HFFc6 (cell line): ENCODE measurements around the gene NXPH1. TPM values are rescaled to one million over a fixed set of nuclear protein-coding genes. Genes with fewer than 3 reads are reported as not detected.
A peak's percentile ranks its signal among the peaks of the same experiment; 100 is the strongest.

Experiments used
- DNase-seq: peaks from one replicate; pipeline ENCODE4 v3.0.0-alpha.2; 2018
- H3K27ac Mint-ChIP-seq: 2 replicates; pipeline ENCODE4 v1.8.0; 2020; ENCODE audit warnings: mild to moderate bottlenecking, mixed read lengths
- H3K27me3 Mint-ChIP-seq: 2 replicates; pipeline ENCODE4 v1.8.0; 2021; ENCODE audit warnings: mild to moderate bottlenecking, moderate library complexity, mixed read lengths; ENCODE audit not compliant: insufficient read depth
- H3K36me3 Mint-ChIP-seq: 2 replicates; pipeline ENCODE4 v1.8.0; 2021; ENCODE audit warnings: low read depth, mixed read lengths
- H3K4me1 Mint-ChIP-seq: 2 replicates; pipeline ENCODE4 v1.8.0; 2020; ENCODE audit warnings: low read depth, mixed read lengths
- H3K4me3 Mint-ChIP-seq: 2 replicates; pipeline ENCODE4 v1.8.0; 2020; ENCODE audit warnings: mild to moderate bottlenecking, moderate library complexity, mixed read lengths
- H3K9me3 Mint-ChIP-seq: 2 replicates; pipeline ENCODE4 v1.8.0; 2020; ENCODE audit warnings: mild to moderate bottlenecking, mixed read lengths
- total RNA-seq, 6 experiments: library from RNA; stranded (reverse); fragmentation: NEBNext Ultra II Directional; extraction: Animal tissue kit (Norgen Biotek cat#: 25700); gene quantifications; 2 replicates in 1 of 6; 3 replicates in 5 of 6; pipeline ENCODE4 v1.2.3, GENCODE V29; 2021
- TF ChIP-seq, protein P1 (sequence below): fragments of 200-600 bp; sonication (generic); IDR thresholded peaks from 2 replicates; pipeline ENCODE4 v1.5.0; 2021; ENCODE audit warnings: antibody characterized with exemption, mild to moderate bottlenecking

Gene NXPH1
- total RNA-seq, 6 experiments from 2014 or later, result not detected

DNA sequence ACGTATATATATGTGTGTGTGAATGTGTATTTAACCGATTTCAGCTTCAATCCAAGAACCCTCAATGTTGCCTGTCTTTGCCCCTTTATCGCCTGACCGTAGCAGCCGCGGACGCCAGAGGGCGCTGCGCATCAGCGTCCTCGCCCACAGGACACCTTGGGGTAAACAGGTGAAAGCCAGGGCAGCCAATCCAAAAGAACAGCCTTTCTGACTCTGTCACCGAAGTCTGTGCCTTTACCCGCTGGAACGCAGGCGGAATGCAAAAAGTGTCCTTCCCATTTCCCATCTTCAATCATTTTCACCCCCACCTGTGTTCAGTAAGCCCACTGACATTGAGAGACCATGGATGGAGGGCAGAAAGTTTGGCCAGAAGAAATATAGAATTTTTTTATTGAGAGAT lies 3.6 kb downstream of the NXPH1 start:
- no peak for DNase-seq
- Mint-ChIP-seq H3K36me3 (peaks cover 10% of the 10 kb centered on the region; the same call in 1 of the 2 replicates), H3K4me3 (no peak overlapping the region)

DNA sequence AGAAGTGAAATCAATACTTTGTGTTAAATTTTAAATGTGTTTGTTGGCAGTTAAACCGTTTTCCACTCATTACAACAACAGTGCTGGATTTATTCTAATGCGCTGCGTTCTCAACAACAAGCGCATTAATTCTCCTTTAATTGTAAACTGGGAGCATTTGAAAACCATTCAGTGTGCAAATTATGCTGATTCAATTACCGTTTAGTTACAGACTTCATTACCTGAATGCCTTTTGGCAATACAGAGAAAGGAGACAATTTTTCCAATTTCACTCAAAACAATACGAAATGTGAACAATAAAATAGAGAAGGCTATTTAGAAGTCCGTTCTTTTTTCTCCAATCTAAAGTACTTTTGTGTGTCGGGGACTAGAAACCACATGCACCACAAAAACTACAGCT lies 4.2 kb downstream of the NXPH1 start:
- peaks cover 10% of the 10 kb centered on the region; the same call in 1 of the 2 replicates for H3K36me3 Mint-ChIP-seq
- DNase-seq, result no peak
- H3K9me3 Mint-ChIP-seq, result peaks cover 12% of the 10 kb centered on the region
- H3K4me3 Mint-ChIP-seq, result no peak overlapping the region
- H3K27ac Mint-ChIP-seq, result no peak overlapping the region
- H3K27me3 Mint-ChIP-seq, result peaks cover 21% of the 10 kb centered on the region
- no peaks in the 10 kb centered on the region for H3K4me1 Mint-ChIP-seq
- TF ChIP-seq, protein P1, sequence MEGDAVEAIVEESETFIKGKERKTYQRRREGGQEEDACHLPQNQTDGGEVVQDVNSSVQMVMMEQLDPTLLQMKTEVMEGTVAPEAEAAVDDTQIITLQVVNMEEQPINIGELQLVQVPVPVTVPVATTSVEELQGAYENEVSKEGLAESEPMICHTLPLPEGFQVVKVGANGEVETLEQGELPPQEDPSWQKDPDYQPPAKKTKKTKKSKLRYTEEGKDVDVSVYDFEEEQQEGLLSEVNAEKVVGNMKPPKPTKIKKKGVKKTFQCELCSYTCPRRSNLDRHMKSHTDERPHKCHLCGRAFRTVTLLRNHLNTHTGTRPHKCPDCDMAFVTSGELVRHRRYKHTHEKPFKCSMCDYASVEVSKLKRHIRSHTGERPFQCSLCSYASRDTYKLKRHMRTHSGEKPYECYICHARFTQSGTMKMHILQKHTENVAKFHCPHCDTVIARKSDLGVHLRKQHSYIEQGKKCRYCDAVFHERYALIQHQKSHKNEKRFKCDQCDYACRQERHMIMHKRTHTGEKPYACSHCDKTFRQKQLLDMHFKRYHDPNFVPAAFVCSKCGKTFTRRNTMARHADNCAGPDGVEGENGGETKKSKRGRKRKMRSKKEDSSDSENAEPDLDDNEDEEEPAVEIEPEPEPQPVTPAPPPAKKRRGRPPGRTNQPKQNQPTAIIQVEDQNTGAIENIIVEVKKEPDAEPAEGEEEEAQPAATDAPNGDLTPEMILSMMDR, result no peak

More for the DNA sequence above, 3.6 kb downstream of the NXPH1 start:
- TF ChIP-seq, protein P1, result peak; percentile 77
- Mint-ChIP-seq H3K4me1 (no peaks in the 10 kb centered on the region), H3K27me3 (peaks cover 21% of the 10 kb centered on the region), H3K9me3 (peaks cover 13% of the 10 kb centered on the region), H3K27ac (no peak overlapping the region)

DNA sequence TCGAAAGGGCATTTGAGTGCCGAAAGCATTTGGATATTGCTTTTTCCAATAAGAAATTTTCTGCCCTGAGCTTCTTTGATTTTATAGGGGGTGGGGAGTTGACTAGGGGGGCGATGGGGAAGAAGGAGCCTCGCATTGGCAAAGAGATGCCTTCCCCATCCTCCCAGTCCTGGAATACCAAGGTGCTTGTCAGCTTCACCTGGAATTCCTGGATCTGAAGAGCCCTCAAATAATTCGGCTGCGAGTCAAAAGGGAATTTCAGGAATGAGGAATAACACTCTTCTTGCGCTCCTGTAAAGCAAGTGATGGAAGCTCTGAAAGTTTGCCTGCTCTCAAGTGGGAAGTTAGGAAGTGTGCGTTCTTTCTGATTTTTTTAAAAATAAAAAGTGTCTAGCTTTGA lies 7.3 kb downstream of the NXPH1 start:
- Mint-ChIP-seq H3K27me3 (peaks cover 14% of the 10 kb centered on the region), H3K9me3 (peaks cover 13% of the 10 kb centered on the region), H3K27ac (no peak overlapping the region), H3K36me3 (no peaks in the 10 kb centered on the region), H3K4me1 (no peaks in the 10 kb centered on the region), H3K4me3 (no peak overlapping the region)
- no peak for DNase-seq
- TF ChIP-seq, protein P1, result no peak

DNA sequence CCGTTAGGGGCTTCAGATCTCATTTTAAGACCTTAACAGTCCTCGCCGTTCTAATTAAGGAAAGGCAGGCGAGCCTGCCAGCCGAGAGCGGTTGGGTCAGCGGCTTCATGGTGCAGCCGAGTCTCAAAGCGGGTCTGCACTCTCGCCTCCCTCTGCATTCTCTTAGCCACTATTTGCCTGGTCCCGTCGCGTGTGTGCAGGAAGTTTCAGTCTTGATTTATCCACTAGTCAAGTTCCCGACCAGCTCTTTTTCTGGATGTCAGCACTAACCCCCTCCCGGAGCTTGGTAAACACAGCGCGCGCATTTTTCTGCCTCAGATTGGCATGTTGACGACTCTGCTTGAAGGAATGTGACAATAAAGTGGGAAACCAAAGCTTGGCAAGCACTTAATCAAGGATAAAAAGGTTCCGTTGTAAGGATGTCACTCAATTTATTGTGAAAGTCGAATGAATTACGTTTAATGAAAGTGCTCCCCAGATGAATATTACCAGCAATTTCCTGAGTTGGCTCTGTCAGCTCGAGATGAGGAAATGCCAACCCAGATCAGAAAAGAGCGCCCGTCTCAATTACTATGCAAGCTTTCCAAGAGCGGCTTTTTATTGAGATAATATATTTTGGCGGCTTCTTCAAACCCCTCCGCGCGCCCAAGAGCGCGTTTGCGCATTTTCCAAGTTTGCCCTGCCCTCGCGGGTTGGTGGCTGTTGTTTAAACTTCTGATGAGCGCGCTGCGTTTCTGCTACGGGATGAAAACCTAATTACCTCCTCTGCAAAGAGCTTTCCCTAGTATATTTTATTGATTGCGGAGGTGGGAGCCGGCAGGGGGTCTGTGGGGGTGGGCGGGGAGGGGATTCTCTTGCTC lies 7.9 kb downstream of the NXPH1 start:
- Mint-ChIP-seq H3K4me1 (no peaks in the 10 kb centered on the region), H3K9me3 (peaks cover 13% of the 10 kb centered on the region), H3K4me3 (no peak overlapping the region), H3K27ac (no peak overlapping the region), H3K36me3 (no peaks in the 10 kb centered on the region), H3K27me3 (peaks cover 9% of the 10 kb centered on the region)
- TF ChIP-seq, protein P1, result no peak
- no peak for DNase-seq

DNA sequence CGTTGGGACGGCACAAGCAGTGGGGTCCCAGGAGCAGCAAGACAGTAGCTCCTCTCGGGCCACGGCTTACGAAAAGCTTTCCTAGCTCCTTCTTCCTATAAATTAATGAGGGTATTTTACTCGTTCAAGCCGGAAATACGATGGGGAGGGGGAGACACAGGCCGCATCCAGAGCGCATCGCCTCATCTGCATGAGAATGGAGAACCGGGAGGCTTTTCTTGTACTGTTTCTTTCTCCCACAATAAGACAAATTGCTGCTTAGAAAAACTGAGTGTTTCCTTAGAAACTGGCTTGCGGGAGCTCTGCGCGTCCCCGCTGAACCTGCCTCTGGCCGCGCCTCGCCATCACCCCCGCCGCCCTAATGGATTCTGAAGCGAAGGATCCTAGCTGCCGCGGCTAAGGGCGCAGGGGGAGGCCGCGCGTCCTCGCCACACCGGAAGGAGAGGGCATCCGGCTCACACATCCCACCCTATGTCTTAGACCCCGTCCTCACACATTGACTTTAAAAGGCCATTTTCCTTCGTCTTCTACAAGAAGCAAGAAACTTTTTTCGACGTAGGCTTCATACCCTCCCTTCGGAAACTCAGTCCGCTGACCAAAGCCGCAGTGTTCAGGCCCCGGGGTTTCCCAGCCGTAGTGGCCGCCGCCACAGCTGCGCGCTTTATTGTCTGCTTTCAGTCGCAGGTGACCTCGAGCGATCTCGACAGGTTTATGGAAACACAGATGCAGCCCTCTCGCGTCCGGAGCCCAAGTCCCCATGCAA lies 8.8 kb downstream of the NXPH1 start:
- no peaks in the 10 kb centered on the region for H3K4me1 Mint-ChIP-seq
- no peak overlapping the region for H3K27ac Mint-ChIP-seq
- H3K9me3 Mint-ChIP-seq, result peaks cover 13% of the 10 kb centered on the region
- no peak overlapping the region for H3K4me3 Mint-ChIP-seq
- 0 out of 2 replicates have a peak, but pooled peaks cover 2% of the 10 kb centered on the region for H3K27me3 Mint-ChIP-seq
- TF ChIP-seq, protein P1, result no peak
- H3K36me3 Mint-ChIP-seq, result no peaks in the 10 kb centered on the region
- no peak for DNase-seq
